GM12874 (cell line): Measurements from ENCODE around the gene PPT1.

Experiments used
- CTCF ChIP-seq: IDR thresholded peaks from 2 replicates; pipeline ENCODE4 v1.5.1; 2011; ENCODE audit warnings: low read depth, mild to moderate bottlenecking, control low read depth, low read length, moderate library complexity; ENCODE audit not compliant: insufficient read depth

Gene PPT1

DNA sequence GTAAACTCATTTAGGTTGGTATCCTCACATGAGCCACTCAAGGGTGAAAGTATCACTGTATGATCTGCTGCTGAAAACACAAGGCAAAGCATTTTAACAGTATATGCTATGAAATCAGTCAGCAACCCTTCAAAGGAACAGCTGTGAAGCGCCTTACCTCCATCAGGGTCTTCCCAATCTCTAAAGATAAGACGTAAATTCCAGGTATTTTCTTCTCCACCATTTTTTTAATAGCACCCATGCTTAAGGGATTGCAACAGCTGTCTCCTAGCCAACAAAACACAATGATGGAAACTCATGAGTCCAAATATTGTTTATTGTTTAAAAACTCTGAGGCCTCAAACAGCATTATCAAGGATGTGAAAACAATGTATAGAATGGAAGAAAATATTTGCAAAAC, 4.8 kb downstream of the PPT1 start:
- no peak for TF ChIP-seq CTCF

DNA sequence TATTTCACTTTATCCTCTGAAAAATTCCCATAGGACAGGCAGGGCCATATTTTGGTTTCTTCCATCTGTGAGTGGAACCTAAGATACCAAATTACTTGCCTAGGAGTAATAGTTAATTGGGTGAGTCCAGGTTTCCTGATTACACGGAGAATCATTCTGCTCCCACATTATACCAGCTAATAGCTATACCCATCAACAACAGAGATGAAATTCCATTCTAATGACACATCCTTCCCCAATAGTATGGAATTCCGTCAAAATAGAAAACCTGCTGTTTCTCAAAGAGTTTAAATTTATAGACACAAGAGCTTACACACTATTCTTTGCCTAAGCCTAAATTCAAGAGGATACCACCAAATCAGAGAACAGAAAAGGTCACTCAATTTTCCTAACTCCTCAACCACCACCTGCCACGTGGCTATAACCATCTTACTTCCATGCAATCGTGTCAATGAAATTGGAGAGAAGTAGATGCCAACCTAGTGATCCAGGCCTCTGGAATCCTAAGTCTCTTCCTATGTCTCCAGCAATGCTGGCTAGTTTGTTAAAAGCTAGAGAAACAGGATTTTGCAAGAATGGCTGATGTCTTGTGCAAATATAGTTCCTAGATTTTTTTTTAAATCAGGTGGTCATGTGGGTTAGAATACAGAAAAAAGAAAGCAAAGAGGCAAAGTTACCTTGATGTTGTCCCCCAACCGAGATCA, 6.2 kb downstream of the PPT1 start:
- no peak for TF ChIP-seq CTCF

DNA sequence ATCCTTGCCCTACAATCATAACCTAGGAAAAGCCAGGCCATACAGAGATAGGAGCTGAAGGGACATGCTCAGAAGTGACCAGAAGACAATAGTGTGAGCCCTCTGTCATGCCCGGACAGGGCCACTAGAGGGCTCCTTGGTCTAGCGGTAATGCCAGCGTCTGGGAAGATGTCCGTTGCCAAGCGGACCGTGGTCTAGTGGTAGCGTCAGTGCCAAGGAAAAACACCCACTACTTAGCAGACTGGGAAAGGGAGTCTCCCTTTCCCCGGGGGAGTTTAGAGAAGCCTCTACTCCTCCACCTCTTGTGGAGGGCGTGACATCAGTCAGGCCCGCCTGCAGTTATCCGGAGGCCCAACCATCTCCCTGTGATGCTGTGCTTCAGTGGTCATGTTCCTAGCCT, 12.3 kb downstream of the PPT1 start:
- peak; percentile 61 for TF ChIP-seq CTCF

DNA sequence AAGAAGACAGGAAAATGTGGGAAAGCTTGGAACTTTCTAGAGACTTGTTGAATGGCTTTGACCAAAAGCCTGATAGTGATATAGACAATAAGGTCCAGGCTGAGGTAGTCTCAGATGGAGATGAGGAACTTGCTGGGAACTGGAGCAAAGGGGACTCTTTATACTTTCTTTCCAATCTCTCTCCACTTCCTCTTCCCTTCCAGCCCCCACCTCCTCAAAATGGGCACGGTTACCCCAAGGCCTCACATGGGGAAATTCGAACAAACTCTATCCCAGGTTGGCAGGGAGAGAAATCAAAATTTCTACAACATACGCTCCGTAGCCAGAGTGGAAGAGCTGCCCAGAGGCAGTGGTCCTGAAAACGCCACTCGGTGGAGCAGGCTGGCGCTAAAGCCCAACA, 15.2 kb downstream of the PPT1 start:
- TF ChIP-seq CTCF, result no peak

DNA sequence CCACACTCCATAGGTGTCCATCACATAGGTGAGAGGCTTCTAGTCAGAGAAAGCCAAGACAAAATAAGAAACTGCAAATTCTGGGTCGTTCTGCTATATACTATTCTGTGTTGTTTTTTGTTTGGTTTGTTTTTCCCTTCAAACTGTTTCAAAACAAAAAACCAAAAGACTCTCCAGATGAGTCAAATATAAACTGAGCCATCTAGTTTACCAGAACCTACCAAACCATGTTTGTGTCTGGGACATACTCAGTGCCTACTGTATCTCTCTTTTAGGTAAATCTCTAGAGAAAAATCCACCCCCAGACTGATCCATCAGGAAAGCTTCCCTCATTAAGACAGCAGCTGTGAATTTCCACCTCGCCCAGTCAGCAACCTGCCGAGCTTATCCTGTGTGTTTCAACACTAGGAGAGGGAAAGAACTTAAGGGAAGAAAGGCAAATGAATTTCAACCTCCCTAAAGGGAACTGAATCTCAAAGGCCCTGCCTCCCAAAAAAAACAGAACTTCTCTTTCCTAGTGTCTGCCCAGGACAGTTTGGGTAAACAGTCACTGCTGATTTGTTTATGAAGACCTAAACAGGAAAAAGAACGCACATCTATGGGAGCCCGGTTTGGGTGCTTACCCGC, 17.2 kb downstream of the PPT1 start:
- no peak for TF ChIP-seq CTCF

DNA sequence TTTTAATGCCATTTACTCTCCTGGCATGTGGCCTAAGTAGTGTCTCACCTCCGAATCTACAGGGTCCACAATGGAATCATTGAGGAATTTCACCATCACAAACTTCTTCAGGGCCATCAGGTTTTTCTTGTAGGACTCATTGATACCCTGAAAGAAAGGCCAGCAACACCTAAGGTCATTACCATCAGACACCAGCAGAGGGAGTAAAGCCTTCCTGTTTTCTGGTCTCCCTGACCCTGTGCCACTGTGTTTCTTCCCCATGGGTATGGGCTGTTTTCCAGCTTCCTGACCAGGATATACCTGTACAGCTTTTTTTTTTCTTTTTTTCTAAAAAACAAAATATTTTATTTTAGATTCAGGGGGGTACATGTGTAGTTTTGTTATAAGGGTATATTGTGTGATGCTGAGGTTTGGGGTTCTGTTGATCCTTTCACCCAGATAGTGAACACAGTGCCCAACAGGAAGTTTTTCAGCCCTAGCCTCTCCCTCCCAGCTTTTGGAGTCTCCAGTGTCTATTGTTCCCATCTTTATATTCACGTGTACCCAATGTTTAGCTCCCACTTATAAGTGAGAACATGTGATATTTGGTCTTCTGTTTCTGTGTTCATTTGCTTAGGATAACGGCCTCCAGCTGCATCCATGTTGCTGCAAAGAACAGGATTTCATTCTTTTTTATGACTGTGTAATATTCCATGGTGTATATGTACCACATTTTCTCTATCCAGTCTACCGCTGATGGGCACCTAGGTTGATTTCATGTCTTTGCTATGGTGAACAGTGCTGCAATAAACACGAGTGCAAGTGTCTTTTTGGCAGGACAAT, 18.3 kb downstream of the PPT1 start:
- TF ChIP-seq CTCF, result peak; percentile 77

- no peak for TF ChIP-seq CTCF
Measured at GRCh38 chr1:40076895-40077312, 20.1 kb downstream of the PPT1 start.
